NCI-H226 (cell line): ENCODE data around the gene POLR3K.
"Not testable (repeated sequence)": the region's sequence is repeated elsewhere in the genome, so short reads cannot be mapped to it uniquely, and the experiment has no call there.

Experiments used
- DNase-seq: peaks from one replicate; pipeline ENCODE4 v3.0.0-alpha.2; 2015

POLR3K gene

DNA sequence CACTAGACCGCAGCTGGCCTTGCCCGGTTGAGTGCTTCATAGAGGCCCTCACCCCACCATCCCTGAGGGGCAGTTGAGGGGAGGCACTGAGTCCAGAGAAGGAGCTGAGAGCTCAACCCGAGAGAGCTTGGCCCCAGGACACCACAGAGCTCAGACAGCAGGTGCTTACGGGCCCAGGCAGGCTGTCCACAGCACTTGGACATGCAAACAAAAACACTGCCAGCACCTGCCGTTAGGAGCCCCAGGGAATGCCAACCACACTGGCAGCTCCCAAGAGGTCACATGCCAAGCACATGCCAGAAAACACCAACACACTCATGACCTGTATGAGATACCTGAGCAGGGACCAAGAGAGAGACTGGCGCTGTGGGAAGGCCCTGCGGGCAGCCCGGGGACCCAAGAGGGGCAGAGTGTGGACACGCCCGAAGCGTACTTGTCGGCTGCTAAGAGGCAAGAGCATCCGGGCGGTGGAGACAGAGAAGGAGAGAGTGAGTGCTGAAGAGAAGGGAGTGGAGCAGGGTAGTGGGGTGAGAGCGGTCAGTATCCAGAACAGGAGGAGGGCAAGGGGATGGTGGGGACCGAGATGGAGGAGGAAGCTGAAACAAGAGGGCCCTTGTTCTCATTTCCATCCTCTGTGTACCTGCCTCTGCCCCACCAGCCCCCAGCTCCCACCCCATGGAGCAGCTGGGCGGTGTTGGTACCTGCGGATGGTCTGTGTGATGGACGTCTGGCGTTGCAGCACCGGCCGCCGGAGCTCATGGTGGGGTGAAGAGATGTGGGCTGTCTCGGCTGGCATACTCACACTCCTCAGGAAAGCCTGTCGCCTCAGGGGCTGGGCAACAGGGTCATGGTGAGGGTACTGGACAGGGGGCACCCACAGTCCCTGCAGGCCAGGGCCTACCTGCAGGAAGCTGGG lies 10.8 kb upstream of the POLR3K start:
- no peak for DNase-seq

- no peak for DNase-seq
These were observed 10.1 kb upstream of the POLR3K start for GRCh38 chr16:63466-63865.

DNA sequence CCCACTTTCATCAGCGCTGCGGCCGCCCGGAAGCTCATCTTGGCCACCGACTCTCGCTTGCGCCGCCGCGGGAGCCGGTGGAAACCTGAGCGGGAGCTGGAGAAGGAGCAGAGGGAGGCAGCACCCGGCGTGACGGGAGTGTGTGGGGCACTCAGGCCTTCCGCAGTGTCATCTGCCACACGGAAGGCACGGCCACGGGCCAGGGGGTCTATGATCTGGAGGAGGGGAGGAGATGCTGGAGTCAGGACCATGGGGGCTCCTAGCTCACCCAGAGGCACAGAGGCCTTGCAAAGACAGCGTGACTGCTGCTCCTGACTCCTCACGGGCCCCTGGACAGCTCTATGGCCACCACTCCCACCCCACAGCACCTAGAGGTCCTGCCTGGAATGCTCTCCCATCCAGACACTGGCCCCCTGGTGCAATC lies 9.6 kb upstream of the POLR3K start:
- DNase-seq = no peak

DNA sequence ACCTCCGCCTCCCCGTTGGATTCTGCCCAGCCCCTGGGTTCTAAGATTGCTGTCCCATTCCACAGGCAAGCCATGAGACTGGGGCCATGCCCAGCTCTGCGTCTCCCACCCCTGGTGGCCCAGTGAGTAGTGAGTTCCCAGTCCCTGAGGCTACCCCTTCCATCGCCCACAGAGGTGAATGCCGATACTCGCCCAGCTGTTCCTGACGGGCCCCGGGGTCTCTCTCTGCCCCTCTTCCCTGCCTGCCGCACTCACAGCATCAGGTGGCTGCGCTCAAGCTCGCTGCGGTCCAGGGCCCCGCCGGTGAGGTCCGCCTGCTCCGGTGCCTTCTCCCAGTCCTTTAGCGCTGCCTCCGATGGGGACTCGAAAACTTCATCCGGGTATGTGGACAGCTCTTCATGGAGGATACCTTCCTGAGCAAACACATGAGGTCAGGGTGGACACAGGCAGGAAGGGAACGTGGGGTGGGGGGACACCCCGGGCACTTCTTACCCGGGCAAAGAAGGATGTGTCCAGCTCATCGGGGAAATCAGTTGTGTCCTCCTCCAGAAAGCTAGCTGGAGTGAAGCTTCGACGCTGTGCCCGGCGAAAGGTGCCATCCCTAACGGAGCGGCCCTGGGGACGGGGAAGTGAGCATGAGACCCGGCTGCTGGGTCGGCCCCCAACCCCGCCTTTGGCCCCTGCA lies 9.0 kb upstream of the POLR3K start:
- DNase-seq = no peak

GRCh38 chr16:61879-62281 lies 8.5 kb upstream of the POLR3K start:
- no peak for DNase-seq

DNA sequence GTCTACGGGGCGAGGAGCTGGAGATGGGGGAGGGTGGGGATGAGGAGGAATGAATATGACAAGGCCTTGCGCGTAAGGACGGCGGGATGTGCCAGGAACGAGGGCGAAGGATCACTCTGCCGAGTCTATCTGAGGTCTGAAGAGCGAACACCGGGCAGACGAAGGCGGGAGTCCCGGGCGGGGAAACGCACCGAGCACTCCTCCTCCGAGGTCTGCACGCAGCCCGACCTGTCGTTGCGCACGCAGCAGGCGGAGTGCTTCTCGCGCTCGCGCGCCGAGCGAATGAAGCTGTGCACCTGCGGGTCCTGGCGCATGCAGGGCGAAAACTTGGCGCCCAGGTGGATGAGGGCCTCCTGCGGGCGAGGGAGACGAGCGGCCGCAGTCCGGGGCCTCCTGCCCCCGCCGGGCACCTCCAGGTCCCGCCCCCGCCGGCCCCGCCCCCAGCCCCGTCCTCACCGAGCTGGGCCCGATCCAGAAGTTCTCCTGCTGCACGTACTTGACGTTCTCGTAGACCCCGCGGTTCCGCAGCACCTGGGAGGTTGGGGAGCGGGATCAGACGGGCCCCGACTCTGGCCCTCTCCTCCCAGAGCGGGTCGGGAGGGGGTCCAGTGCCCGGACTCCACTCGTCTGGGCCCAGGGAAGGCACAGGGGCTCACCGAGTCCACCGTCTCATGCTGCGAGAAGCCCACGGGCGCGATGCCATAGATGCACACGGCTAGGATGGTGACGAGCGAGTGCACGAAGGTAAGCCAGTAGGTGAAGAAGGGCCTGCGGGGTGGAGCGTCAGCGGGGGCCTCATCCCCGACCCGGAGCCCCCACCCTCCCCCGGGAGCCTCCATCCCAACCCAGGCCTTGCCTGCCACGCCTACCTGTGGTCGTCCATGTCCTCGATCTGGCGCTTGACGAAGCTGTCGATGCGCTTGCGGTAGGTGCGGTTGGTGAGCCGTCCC lies 7.8 kb upstream of the POLR3K start:
- DNase-seq = no peak

DNA sequence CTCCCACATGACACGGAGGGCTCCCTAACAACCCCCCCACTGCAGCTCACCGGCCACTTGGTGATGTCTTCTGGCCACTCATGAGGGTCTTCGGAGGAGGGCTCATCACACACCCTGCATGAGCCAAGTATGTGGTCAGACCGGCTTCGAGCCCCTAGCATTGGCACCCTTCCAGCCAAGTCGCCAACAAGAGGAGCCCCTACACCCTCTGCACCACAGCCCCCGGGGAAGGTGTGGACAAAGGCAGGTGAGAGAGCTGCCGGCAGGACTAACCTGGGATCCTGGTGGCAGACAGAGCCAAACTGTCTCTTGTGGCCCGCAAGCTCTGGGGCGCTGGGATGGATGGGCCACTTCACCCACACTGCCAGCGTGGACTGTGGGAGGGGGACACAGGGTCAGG lies 6.8 kb upstream of the POLR3K start:
- no peak for DNase-seq

GRCh38 chr16:59440-60059 lies 6.1 kb upstream of the POLR3K start:
- no peak for DNase-seq

DNA sequence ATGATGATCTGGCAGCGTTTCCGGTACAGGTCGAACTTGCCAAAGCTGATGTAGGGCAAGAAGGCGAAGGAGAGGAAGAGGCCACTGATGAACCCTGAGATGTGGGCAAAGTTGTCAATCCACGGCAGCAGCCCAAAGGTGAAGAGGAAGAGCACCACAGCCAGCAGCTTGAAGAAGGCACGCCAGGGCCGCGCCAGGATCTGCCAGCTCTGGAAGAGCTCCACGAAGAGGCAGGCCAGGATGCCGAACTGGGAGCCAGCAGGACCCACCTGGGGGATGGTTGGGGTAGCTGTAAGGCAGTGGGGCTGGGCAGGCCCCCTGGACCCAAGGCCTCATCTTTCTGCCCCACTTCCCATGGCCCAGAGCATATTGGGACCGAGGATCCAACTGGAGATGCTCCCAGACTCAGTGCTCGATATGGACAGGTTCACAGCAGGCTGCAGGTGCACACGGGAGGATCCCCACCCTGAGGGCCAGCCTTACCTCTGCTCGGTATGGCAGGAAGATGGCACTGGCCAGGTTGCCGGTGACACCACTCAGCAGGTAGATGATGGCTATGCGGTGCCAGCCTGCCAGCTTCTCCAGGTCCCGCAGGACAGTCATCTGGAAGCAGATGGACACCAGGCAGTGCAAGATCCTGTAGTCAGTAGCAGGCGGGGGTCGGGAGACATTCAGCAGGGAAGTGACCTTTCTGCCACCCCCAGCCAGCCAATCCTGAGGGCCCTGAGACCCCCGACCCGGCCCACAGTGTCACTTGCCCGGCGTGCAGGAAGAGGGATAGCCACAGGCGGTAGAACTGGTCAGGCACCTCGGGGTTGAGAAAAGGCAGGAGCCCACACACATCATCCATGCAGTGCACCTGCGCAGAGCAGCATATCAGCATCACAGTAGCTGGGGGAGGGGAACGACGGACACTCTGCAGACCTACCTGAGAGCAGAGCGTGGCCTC lies 5.4 kb upstream of the POLR3K start:
- DNase-seq = no peak

DNA sequence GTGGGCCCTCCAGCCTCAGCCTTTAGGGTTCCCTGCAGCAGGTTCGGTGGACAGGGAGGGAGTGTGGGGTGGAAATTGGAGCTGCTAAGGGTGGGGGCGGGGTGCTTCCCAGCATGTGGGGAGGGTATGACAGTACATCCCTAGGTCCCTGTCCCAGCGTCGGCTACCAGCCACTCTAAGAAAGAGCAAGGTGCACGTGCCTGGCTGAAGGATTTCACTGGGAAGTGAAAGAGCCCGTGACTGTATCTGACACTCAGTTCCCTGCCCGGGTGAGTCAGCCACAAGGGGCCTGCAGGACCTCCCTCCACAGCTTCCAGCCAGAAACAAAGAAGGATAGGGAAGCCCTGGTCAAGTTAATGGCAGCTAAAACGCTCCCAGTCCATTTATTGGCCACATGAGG lies 4.3 kb upstream of the POLR3K start:
- DNase-seq = no peak

GRCh38 chr16:56231-56927 lies 3.0 kb upstream of the POLR3K start:
- DNase-seq = no peak

- no peak for DNase-seq
These were observed 2.2 kb upstream of the POLR3K start for GRCh38 chr16:55571-56136.

GRCh38 chr16:54237-54581 lies 801 bp upstream of the POLR3K start:
- no peak for DNase-seq

- DNase-seq = no peak
These were observed 2.4 kb downstream of the POLR3K start for GRCh38 chr16:50769-51591.

DNA sequence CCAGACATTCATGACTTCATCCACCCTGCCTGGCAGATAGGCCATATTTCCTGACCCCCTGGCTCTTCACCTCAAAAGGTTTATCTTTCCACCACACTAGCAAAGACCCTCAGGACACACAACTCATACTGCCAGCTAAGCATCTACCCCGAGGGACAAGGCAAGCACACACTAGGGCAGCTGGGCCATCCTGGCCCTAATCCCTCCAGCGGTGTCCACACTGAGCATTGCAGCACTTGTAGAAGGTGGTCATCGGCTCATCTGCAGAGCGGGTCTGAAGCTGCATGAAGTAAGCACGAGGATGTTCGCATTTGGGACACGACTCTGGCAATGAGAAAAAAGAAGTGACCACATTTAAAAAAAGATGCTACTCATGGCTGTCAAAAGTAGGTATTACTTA lies 6.2 kb downstream of the POLR3K start:
- no peak for DNase-seq

DNA sequence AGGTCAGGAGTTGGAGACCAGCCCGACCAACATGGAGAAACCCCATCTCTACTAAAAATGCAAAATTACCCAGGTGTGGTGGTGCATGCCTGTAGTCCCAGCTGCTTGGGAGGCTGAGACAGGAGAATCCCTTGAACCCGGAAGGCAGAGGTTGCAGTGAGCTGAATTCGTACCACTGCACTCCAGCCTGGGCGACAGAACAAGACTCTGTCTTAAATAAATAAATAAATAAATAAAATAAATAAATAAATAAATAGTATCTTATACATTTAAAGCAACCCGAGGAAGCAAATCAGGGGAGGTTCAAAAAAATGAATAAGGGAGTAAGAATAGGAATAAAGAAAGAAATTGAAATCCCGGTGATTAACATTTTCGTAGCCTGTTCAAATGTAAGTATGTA lies 6.9 kb downstream of the POLR3K start:
- not testable (repeated sequence) for DNase-seq

- DNase-seq = no peak
These were observed 8.0 kb downstream of the POLR3K start for GRCh38 chr16:45454-45853.

GRCh38 chr16:44655-45054 lies 8.8 kb downstream of the POLR3K start:
- no peak for DNase-seq

DNA sequence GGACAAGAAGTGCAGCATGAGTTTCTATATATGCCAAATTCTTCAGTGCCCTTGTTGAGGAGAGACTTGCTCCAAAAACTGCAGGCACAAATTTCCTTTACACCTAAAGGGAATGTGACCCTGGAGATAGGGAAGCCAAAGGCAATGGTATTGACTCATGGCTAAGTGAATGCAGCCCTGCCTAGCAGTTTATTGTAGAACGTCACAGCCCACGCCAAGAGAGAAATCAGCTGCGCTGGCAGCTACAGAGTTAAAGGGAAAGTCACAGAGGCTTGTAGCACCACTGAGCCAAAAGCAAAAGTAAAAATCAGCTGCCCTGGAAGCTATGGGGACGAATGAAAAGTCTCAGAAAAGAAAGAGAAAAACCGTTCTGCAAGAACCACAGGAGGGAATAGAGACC lies 10.1 kb downstream of the POLR3K start:
- DNase-seq = no peak

DNA sequence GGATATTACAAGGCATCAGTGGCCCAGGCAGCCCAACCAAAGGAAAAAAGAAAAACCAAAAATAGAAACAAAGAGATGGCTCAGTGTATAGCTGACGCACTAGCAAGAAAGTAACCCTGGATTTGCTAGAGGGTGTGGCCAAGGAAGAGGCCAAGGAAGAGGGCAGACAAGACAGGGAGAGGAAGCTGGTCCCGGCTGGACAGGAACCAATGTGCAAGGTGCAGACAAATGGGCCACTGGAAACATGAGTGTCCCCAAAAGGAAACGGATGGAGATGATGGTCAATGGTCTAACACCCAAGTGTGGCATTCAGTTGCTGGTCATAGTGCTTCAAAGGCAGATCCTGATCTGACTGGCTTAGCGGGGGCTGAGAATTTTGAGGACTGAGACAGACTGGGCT lies 10.7 kb downstream of the POLR3K start:
- DNase-seq = no peak
